AG04450 (cell line): Measurements from ENCODE around the gene FLYWCH1. TPM values are rescaled to one million over a fixed set of nuclear protein-coding genes. Genes with fewer than 3 reads are reported as not detected.

Source experiments
- CTCF ChIA-PET: fragments of 300-600, 350-600 bp; formaldehyde crosslinking; extraction: SDS; loops from one replicate; lab custom pipeline; 2022; ENCODE audit warnings: antibody characterized with exemption, inconsistent platforms; lab: Charles Lee
- POLR2A ChIA-PET: fragments of 350-600 bp; formaldehyde crosslinking; extraction: SDS; loops from one replicate; lab custom pipeline; 2021; ENCODE audit warnings: antibody characterized with exemption, inconsistent platforms; lab: Yijun Ruan, JAX
- DNase-seq: peaks from one replicate; pipeline ENCODE4 v3.0.0-alpha.2; 2011; ENCODE audit warnings: low read depth, low spot score
- H3K27ac ChIP-seq: one replicate; pipeline ENCODE4 v1.5.1; 2012; ENCODE audit warnings: low read depth, low read length, control low read depth
- H3K27me3 ChIP-seq: one replicate; pipeline ENCODE4 v1.6.0; 2012; ENCODE audit warnings: low read length; ENCODE audit not compliant: control insufficient read depth, insufficient read depth
- H3K4me3 ChIP-seq: 2 replicates; pipeline ENCODE4 v1.5.1; 2011; ENCODE audit warnings: mild to moderate bottlenecking, low read depth, low read length, control low read depth
- H3K9me3 ChIP-seq: 2 replicates; pipeline ENCODE4 v1.5.1; 2012; ENCODE audit warnings: low read length; ENCODE audit not compliant: control insufficient read depth, insufficient read depth
- CTCF ChIP-seq: IDR thresholded peaks from 2 replicates; pipeline ENCODE4 v1.5.1; 2011; ENCODE audit warnings: low read depth, low read length, control low read depth, inconsistent platforms
- polyA plus RNA-seq: library from polyadenylated mRNA; depleted of rRNA; stranded (reverse); fragments of >200 nt; gene quantifications from 2 replicates; pipeline ENCODE4 v1.2.3, GENCODE V29; 2011

FLYWCH1 gene
- polyA plus RNA-seq, 1 experiment, result 15.1 TPM

- ChIA-PET CTCF (no interaction called here), POLR2A (no interaction called here)
- peaks cover 5% of the 10 kb centered on the region; the same call in 1 of the 2 replicates for H3K9me3 ChIP-seq
- H3K27ac ChIP-seq, result no peak overlapping the region
- TF ChIP-seq CTCF, result peak; percentile 67
- DNase-seq, result peak; percentile 7
- H3K4me3 ChIP-seq, result peak overlapping the region; percentile 39
- H3K27me3 ChIP-seq, result peaks cover 10% of the 10 kb centered on the region
Observed at GRCh38 chr16:2983706-2984136, 72.0 kb downstream of the FLYWCH1 start.

- Histone ChIP-seq H3K4me3 (no peak overlapping the region), H3K27ac (no peak overlapping the region), H3K9me3 (peaks cover 5% of the 10 kb centered on the region; the same call in 1 of the 2 replicates), H3K27me3 (peaks cover 18% of the 10 kb centered on the region)
- TF ChIP-seq CTCF, result no peak
- ChIA-PET CTCF (no interaction called here), POLR2A (no interaction called here)
- DNase-seq, result no peak
Observed at GRCh38 chr16:2985462-2985861, 73.7 kb downstream of the FLYWCH1 start.

- no peak for DNase-seq
- CTCF ChIA-PET, result no interaction called here
Observed at GRCh38 chr16:2985893-2986355, 74.2 kb downstream of the FLYWCH1 start.

GRCh38 chr16:2986623-2987188, 75.0 kb downstream of the FLYWCH1 start:
- Histone ChIP-seq H3K27ac (no peak overlapping the region), H3K27me3 (peaks cover 20% of the 10 kb centered on the region), H3K9me3 (no peaks in the 10 kb centered on the region), H3K4me3 (no peak overlapping the region)
- POLR2A ChIA-PET, result no interaction called here
- TF ChIP-seq CTCF, result no peak
- CTCF ChIA-PET, result no interaction called here
- no peak for DNase-seq

More at GRCh38 chr16:2985893-2986355, 74.2 kb downstream of the FLYWCH1 start:
- Histone ChIP-seq H3K4me3 (no peak overlapping the region), H3K27me3 (peaks cover 20% of the 10 kb centered on the region), H3K27ac (no peak overlapping the region), H3K9me3 (peaks cover 1% of the 10 kb centered on the region; the same call in 1 of the 2 replicates)
- POLR2A ChIA-PET, result no interaction called here
- TF ChIP-seq CTCF, result no peak

- peaks cover 20% of the 10 kb centered on the region for H3K27me3 ChIP-seq
- DNase-seq, result no peak
- ChIA-PET CTCF (interaction anchor here (0.5 kb wide), 1 partner anchor 130 kb away, joined by 3 read pairs; no protein-coding TSS in a partner anchor), POLR2A (no interaction called here)
- H3K27ac ChIP-seq, result no peak overlapping the region
- H3K9me3 ChIP-seq, result no peaks in the 10 kb centered on the region
- no peak overlapping the region for H3K4me3 ChIP-seq
- no peak for TF ChIP-seq CTCF
Observed at GRCh38 chr16:2987286-2987685, 75.6 kb downstream of the FLYWCH1 start.
